Keratinocyte (primary cell): ENCODE measurements around the gene BANP. TPM values are rescaled to one million over a fixed set of nuclear protein-coding genes. Genes with fewer than 3 reads are reported as not detected.
"Not testable (repeated sequence)": the region's sequence is repeated elsewhere in the genome, so short reads cannot be mapped to it uniquely, and the experiment has no call there.

ENCODE experiments used
- DNase-seq: peaks from one replicate; pipeline ENCODE4 v3.0.0-alpha.2; 2011; ENCODE audit warnings: low read depth, missing footprints, low spot score
- FAIRE-seq: peaks from 2 replicates; lab custom pipeline; 2011; peaks lifted over from hg19 to GRCh38; lab: Jason Lieb, UNC
- H2AFZ ChIP-seq: 2 replicates; pipeline ENCODE4 v1.6.0; 2012; ENCODE audit warnings: low read length, control low read depth, inconsistent platforms; ENCODE audit not compliant: control insufficient read depth
- H3K27ac ChIP-seq: 2 replicates; pipeline ENCODE4 v1.5.1; 2011; ENCODE audit warnings: low read length; ENCODE audit not compliant: control insufficient read depth, insufficient read depth
- H3K27me3 ChIP-seq: 3 replicates; pipeline ENCODE4 v1.6.0; 2011; ENCODE audit warnings: low read length; ENCODE audit not compliant: control insufficient read depth, insufficient read depth; ENCODE audit errors: extremely low read depth
- H3K36me3 ChIP-seq, 2 experiments: 2 replicates in 1 of 2; 3 replicates in 1 of 2; pipeline ENCODE4 v1.5.1; 2011; ENCODE audit warnings: low read length in 2 of 2, mild to moderate bottlenecking in 1 of 2; ENCODE audit not compliant: control insufficient read depth in 2 of 2, insufficient read depth in 2 of 2; ENCODE audit errors: extremely low read depth in 1 of 2
- H3K4me1 ChIP-seq: 3 replicates; pipeline ENCODE4 v1.5.1; 2011; ENCODE audit warnings: low read length; ENCODE audit not compliant: control insufficient read depth, insufficient read depth; ENCODE audit errors: extremely low read depth
- H3K4me2 ChIP-seq: 3 replicates; pipeline ENCODE4 v1.6.0; 2011; ENCODE audit warnings: low read depth, low read length; ENCODE audit not compliant: control insufficient read depth, insufficient read depth; ENCODE audit errors: extremely low read depth
- H3K4me3 ChIP-seq, 3 experiments: fragments of 200-600 bp in 1 of 3; sonication (generic) in 1 of 3; 2 replicates in 2 of 3; 3 replicates in 1 of 3; pipeline ENCODE4 v1.5.1; 2011 to 2016; ENCODE audit warnings: low read length in 3 of 3, mild to moderate bottlenecking in 3 of 3, control low read depth in 2 of 3, inconsistent platforms in 1 of 3, low read depth in 1 of 3, mixed read lengths in 1 of 3, mixed run types in 1 of 3, moderate library complexity in 1 of 3; ENCODE audit not compliant: control insufficient read depth in 2 of 3, insufficient read depth in 2 of 3; ENCODE audit errors: extremely low read depth in 1 of 3
- H3K79me2 ChIP-seq: 2 replicates; pipeline ENCODE4 v1.6.0; 2012; ENCODE audit warnings: low read length; ENCODE audit not compliant: control insufficient read depth, insufficient read depth
- H3K9ac ChIP-seq: 3 replicates; pipeline ENCODE4 v1.6.0; 2011; ENCODE audit warnings: low read length; ENCODE audit not compliant: control insufficient read depth, insufficient read depth; ENCODE audit errors: extremely low read depth
- H3K9me1 ChIP-seq: 3 replicates; pipeline ENCODE4 v1.6.0; 2011; ENCODE audit warnings: low read length; ENCODE audit not compliant: control insufficient read depth, insufficient read depth; ENCODE audit errors: extremely low read depth
- H3K9me3 ChIP-seq: 2 replicates; pipeline ENCODE4 v1.5.1; 2012; ENCODE audit warnings: low read depth, low read length; ENCODE audit not compliant: control insufficient read depth
- H4K20me1 ChIP-seq: 3 replicates; pipeline ENCODE4 v1.6.0; 2011; ENCODE audit warnings: low read length; ENCODE audit not compliant: control insufficient read depth, insufficient read depth; ENCODE audit errors: extremely low read depth
- EZH2 ChIP-seq: IDR thresholded peaks from one replicate; pipeline ENCODE4 v1.6.1; 2012; ENCODE audit warnings: inconsistent platforms, mild to moderate bottlenecking, low read length, moderate library complexity
- dilution Hi-C: fragments of 300-500 bp; cut with MboI; formaldehyde crosslinking; loops from one replicate; pipeline ENCODE4 v1.7.0; 2020; ENCODE audit warnings: low sequenced_read_pairs; ENCODE audit not compliant: extremely low pct_ligation_motif_present
- polyA plus RNA-seq, 5 experiments: library from polyadenylated mRNA; depleted of rRNA in 3 of 5; stranded (reverse) in 3 of 5; stranded (forward) in 1 of 5; unstranded in 1 of 5; fragments of >200 nt; gene quantifications; 1 replicate in 1 of 5; 2 replicates in 3 of 5; 3 replicates in 1 of 5; pipeline versions ENCODE4 v1.2.1 to v1.2.3, GENCODE V29; 2011 to 2012; ENCODE audit warnings: missing spikeins in 2 of 5, low read depth in 1 of 5, low replicate concordance in 1 of 5
- TF ChIP-seq, protein P1 (sequence below), 3 experiments: IDR thresholded peaks in 1 of 3; conservative IDR thresholded peaks in 1 of 3; optimal IDR thresholded peaks in 1 of 3; 2 replicates in 2 of 3; 3 replicates in 1 of 3; pipeline versions ENCODE3 to v1.5.1; 2011; ENCODE audit warnings: low read length in 3 of 3, mild to moderate bottlenecking in 3 of 3, moderate library complexity in 2 of 3, control low read depth in 1 of 3, inconsistent platforms in 1 of 3; ENCODE audit not compliant: insufficient read depth in 2 of 3; ENCODE audit errors: extremely low read depth in 1 of 3

Gene BANP
- polyA plus RNA-seq, 1 donor (not counting 4 experiments of a cell fraction or from before 2014, with no cell fraction given) = 10.8 TPM

DNA sequence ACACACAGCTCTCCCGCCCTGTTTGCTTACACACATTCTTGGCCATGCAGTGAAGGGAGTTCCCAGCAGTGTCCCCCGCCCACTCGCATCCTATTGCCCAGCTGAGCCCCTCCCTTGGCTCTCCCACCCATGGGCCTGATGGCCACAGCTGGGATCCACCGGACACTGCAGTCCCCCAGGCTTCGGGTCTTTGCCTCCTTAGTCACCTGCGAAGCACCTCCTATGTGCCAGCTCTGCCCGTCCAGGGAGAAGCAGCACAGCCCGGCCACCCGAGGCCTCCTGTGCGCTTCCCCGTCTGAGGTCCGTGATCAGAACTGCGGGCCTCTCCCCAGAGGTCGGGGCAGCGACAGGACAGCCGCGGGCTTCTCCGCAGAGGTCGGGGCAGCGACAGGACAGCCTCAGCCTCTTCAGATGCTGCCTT is 136.9 kb downstream of the BANP start:
- no peak for TF ChIP-seq EZH2
- TF ChIP-seq, protein P1, sequence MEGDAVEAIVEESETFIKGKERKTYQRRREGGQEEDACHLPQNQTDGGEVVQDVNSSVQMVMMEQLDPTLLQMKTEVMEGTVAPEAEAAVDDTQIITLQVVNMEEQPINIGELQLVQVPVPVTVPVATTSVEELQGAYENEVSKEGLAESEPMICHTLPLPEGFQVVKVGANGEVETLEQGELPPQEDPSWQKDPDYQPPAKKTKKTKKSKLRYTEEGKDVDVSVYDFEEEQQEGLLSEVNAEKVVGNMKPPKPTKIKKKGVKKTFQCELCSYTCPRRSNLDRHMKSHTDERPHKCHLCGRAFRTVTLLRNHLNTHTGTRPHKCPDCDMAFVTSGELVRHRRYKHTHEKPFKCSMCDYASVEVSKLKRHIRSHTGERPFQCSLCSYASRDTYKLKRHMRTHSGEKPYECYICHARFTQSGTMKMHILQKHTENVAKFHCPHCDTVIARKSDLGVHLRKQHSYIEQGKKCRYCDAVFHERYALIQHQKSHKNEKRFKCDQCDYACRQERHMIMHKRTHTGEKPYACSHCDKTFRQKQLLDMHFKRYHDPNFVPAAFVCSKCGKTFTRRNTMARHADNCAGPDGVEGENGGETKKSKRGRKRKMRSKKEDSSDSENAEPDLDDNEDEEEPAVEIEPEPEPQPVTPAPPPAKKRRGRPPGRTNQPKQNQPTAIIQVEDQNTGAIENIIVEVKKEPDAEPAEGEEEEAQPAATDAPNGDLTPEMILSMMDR (optimal IDR thresholded peaks at IDR 0.05 in 1 of 3, IDR thresholded peaks at IDR 0.05 in 1 of 3, conservative IDR thresholded peaks at IDR 0.05 in 1 of 3; ENCODE audit: extremely low read depth in 1 of 3, insufficient read depth in 2 of 3, low read length in 3 of 3) = no peak
- no peak overlapping the region for H3K4me2 ChIP-seq
- H3K27me3 ChIP-seq = peaks cover 58% of the 10 kb centered on the region
- H2AFZ ChIP-seq = no peak overlapping the region
- H4K20me1 ChIP-seq = no peaks in the 10 kb centered on the region
- no peaks in the 10 kb centered on the region for H3K9me1 ChIP-seq
- DNase-seq = no peak
- H3K36me3 ChIP-seq = no peaks in the 10 kb centered on the region
- H3K27ac ChIP-seq = no peak overlapping the region
- no peak overlapping the region for H3K4me3 ChIP-seq
- no peak overlapping the region for H3K9ac ChIP-seq
- dilution Hi-C loops = no loop called here
- FAIRE-seq = no peak
- H3K79me2 ChIP-seq = no peaks in the 10 kb centered on the region
- no peaks in the 10 kb centered on the region for H3K9me3 ChIP-seq
- H3K4me1 ChIP-seq = no peaks in the 10 kb centered on the region

DNA sequence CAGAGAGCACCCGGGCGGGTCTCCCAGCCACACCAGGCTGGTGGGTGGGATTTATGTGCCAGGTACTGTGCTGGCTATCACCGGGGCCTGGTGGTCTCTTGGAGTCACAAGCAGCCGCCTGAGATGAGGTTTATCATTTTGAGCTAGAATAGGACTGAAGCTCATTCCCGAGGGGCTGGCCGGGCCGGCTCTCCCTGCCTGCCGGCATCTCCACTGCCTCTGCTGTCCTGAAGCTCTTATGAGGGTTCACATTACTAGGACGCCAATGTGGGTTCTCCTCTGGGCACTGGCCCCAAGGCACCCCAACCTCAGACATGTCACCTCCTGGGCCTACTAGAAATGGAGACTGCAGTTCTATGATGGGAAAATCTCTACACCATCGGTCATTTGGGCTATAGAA is 137.4 kb downstream of the BANP start:
- H3K4me1 ChIP-seq, H3K36me3 ChIP-seq, H2AFZ ChIP-seq, H3K4me2 ChIP-seq, H3K27ac ChIP-seq, H3K79me2 ChIP-seq, FAIRE-seq, DNase-seq, H3K4me3 ChIP-seq, H3K9ac ChIP-seq, dilution Hi-C loops, H4K20me1 ChIP-seq, H3K9me1 ChIP-seq, H3K9me3 ChIP-seq: not testable (repeated sequence)
- peaks cover 58% of the 10 kb centered on the region for H3K27me3 ChIP-seq

DNA sequence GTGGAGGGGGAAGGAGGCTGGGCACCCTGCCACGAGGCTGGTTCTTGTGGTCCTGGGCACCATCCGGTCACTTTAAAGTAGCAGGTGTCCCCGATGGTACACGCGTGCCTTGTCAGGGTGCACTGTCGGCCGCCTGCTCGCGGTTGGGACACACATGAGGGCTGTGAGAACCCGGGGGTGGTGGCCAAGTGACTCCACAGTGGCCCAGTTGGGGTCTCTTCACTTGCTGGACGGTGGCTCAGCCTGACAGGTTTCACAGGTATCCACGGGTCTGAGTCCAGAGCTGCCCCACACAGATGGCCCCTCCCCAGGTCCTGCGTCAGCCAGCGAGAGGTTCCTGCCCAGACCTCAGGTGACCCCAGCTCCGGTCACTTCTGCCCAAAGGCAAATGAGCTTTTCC is 137.8 kb downstream of the BANP start:
- not testable (repeated sequence) for H3K4me1 ChIP-seq, FAIRE-seq

More for the DNA sequence above, 137.8 kb downstream of the BANP start:
- H4K20me1 ChIP-seq, dilution Hi-C loops, H3K27ac ChIP-seq, H3K36me3 ChIP-seq, DNase-seq, H3K79me2 ChIP-seq, H3K4me2 ChIP-seq, H3K9me1 ChIP-seq, H3K4me3 ChIP-seq, H3K9me3 ChIP-seq, H3K9ac ChIP-seq, H2AFZ ChIP-seq: not testable (repeated sequence)
- H3K27me3 ChIP-seq = peaks cover 61% of the 10 kb centered on the region
